ENCODE data around the gene ADAMTS6.

- no peak for TF ChIP-seq POLR2A (IDR thresholded peaks at IDR 0.05)
- TF ChIP-seq CTCF (IDR thresholded peaks at IDR 0.05) = no peak
These were observed 175.8 kb downstream of the ADAMTS6 start for GRCh38 chr5:65305913-65306312.

All from esophagus squamous epithelium (tissue), 4 donors.